GM12801 (cell line): Measurements from ENCODE around the gene DOCK3.

Source experiments
- CTCF ChIP-seq: IDR thresholded peaks from one replicate; pipeline ENCODE4 v1.5.1; 2011; ENCODE audit warnings: control low read depth; ENCODE audit not compliant: insufficient read length; ENCODE audit errors: extremely low read depth

The DOCK3 gene

GRCh38 chr3:51350751-51351150 lies 676.0 kb downstream of the DOCK3 start:
- TF ChIP-seq CTCF: no peak

GRCh38 chr3:51353131-51353530 lies 678.4 kb downstream of the DOCK3 start:
- no peak for TF ChIP-seq CTCF

- TF ChIP-seq CTCF: no peak
These were observed 679.0 kb downstream of the DOCK3 start for GRCh38 chr3:51353691-51354090.

- no peak for TF ChIP-seq CTCF
These were observed 679.4 kb downstream of the DOCK3 start for GRCh38 chr3:51354172-51354571.

- no peak for TF ChIP-seq CTCF
These were observed 680.2 kb downstream of the DOCK3 start for GRCh38 chr3:51354731-51355615.

- no peak for TF ChIP-seq CTCF
These were observed 681.3 kb downstream of the DOCK3 start for GRCh38 chr3:51355891-51356578.

GRCh38 chr3:51357856-51358255 lies 683.1 kb downstream of the DOCK3 start:
- no peak for TF ChIP-seq CTCF
